ENCODE results near the gene VAPB.

VAPB gene

GRCh38 chr20:58431134-58431533 is 42.1 kb downstream of the VAPB start:
- Histone ChIP-seq H3K4me1 (ENCODE audit: control insufficient read depth, insufficient read depth, low read length) (peaks cover 15% of the 10 kb centered on the region), H3K27me3 (ENCODE audit: control insufficient read depth, insufficient read depth, low read length) (no peaks in the 10 kb centered on the region), H3K9me3 (ENCODE audit: control insufficient read depth, insufficient read depth, low read length) (no peaks in the 10 kb centered on the region), H3K4me3 (ENCODE audit: low read depth, low read length) (no peak overlapping the region), H3K9ac (ENCODE audit: low read depth, low read length) (no peak overlapping the region), H3K36me3 (ENCODE audit: control insufficient read depth, insufficient read depth, low read length) (no peaks in the 10 kb centered on the region)

- no peaks in the 10 kb centered on the region for H3K9me3 ChIP-seq (ENCODE audit: control insufficient read depth, insufficient read depth, low read length)
- H3K4me3 ChIP-seq (ENCODE audit: low read depth, low read length), result no peak overlapping the region
- H3K4me1 ChIP-seq (ENCODE audit: control insufficient read depth, insufficient read depth, low read length), result peaks cover 15% of the 10 kb centered on the region
- no peaks in the 10 kb centered on the region for H3K36me3 ChIP-seq (ENCODE audit: control insufficient read depth, insufficient read depth, low read length)
- H3K9ac ChIP-seq (ENCODE audit: low read depth, low read length), result no peak overlapping the region
- no peaks in the 10 kb centered on the region for H3K27me3 ChIP-seq (ENCODE audit: control insufficient read depth, insufficient read depth, low read length)
These were observed 43.3 kb downstream of the VAPB start for GRCh38 chr20:58432186-58432954.

GRCh38 chr20:58433029-58433647 is 44.1 kb downstream of the VAPB start:
- no peak overlapping the region for H3K9ac ChIP-seq (ENCODE audit: low read depth, low read length)
- no peaks in the 10 kb centered on the region for H3K27me3 ChIP-seq (ENCODE audit: control insufficient read depth, insufficient read depth, low read length)
- no peak overlapping the region for H3K4me3 ChIP-seq (ENCODE audit: low read depth, low read length)
- peaks cover 15% of the 10 kb centered on the region for H3K4me1 ChIP-seq (ENCODE audit: control insufficient read depth, insufficient read depth, low read length)
- no peaks in the 10 kb centered on the region for H3K9me3 ChIP-seq (ENCODE audit: control insufficient read depth, insufficient read depth, low read length)
- H3K36me3 ChIP-seq (ENCODE audit: control insufficient read depth, insufficient read depth, low read length), result no peaks in the 10 kb centered on the region

GRCh38 chr20:58433759-58434158 is 44.7 kb downstream of the VAPB start:
- Histone ChIP-seq H3K4me1 (ENCODE audit: control insufficient read depth, insufficient read depth, low read length) (peaks cover 15% of the 10 kb centered on the region), H3K36me3 (ENCODE audit: control insufficient read depth, insufficient read depth, low read length) (no peaks in the 10 kb centered on the region), H3K4me3 (ENCODE audit: low read depth, low read length) (no peak overlapping the region), H3K27me3 (ENCODE audit: control insufficient read depth, insufficient read depth, low read length) (no peaks in the 10 kb centered on the region), H3K9me3 (ENCODE audit: control insufficient read depth, insufficient read depth, low read length) (no peaks in the 10 kb centered on the region), H3K9ac (ENCODE audit: low read depth, low read length) (no peak overlapping the region)

- H3K9me3 ChIP-seq (ENCODE audit: control insufficient read depth, insufficient read depth, low read length), result no peaks in the 10 kb centered on the region
- no peak overlapping the region for H3K4me3 ChIP-seq (ENCODE audit: low read depth, low read length)
- H3K4me1 ChIP-seq (ENCODE audit: control insufficient read depth, insufficient read depth, low read length), result peaks cover 20% of the 10 kb centered on the region
These were observed 45.3 kb downstream of the VAPB start for GRCh38 chr20:58434326-58434725.

GRCh38 chr20:58435237-58435636 is 46.2 kb downstream of the VAPB start:
- Histone ChIP-seq H3K4me3 (ENCODE audit: low read depth, low read length) (no peak overlapping the region), H3K9me3 (ENCODE audit: control insufficient read depth, insufficient read depth, low read length) (no peaks in the 10 kb centered on the region), H3K4me1 (ENCODE audit: control insufficient read depth, insufficient read depth, low read length) (peaks cover 24% of the 10 kb centered on the region), H3K9ac (ENCODE audit: low read depth, low read length) (no peak overlapping the region), H3K27me3 (ENCODE audit: control insufficient read depth, insufficient read depth, low read length) (no peaks in the 10 kb centered on the region), H3K36me3 (ENCODE audit: control insufficient read depth, insufficient read depth, low read length) (no peaks in the 10 kb centered on the region)

More at GRCh38 chr20:58434326-58434725, 45.3 kb downstream of the VAPB start:
- Histone ChIP-seq H3K36me3 (ENCODE audit: control insufficient read depth, insufficient read depth, low read length) (no peaks in the 10 kb centered on the region), H3K9ac (ENCODE audit: low read depth, low read length) (no peak overlapping the region), H3K27me3 (ENCODE audit: control insufficient read depth, insufficient read depth, low read length) (no peaks in the 10 kb centered on the region)

- no peak overlapping the region for H3K9ac ChIP-seq (ENCODE audit: low read depth, low read length)
- H3K9me3 ChIP-seq (ENCODE audit: control insufficient read depth, insufficient read depth, low read length), result no peaks in the 10 kb centered on the region
- H3K4me3 ChIP-seq (ENCODE audit: low read depth, low read length), result no peak overlapping the region
- no peaks in the 10 kb centered on the region for H3K36me3 ChIP-seq (ENCODE audit: control insufficient read depth, insufficient read depth, low read length)
- peaks cover 30% of the 10 kb centered on the region for H3K4me1 ChIP-seq (ENCODE audit: control insufficient read depth, insufficient read depth, low read length)
- no peaks in the 10 kb centered on the region for H3K27me3 ChIP-seq (ENCODE audit: control insufficient read depth, insufficient read depth, low read length)
These were observed 48.0 kb downstream of the VAPB start for GRCh38 chr20:58436868-58437645.

- no peaks in the 10 kb centered on the region for H3K9me3 ChIP-seq (ENCODE audit: control insufficient read depth, insufficient read depth, low read length)
- no peak overlapping the region for H3K9ac ChIP-seq (ENCODE audit: low read depth, low read length)
- H3K4me3 ChIP-seq (ENCODE audit: low read depth, low read length), result no peak overlapping the region
- peaks cover 24% of the 10 kb centered on the region for H3K4me1 ChIP-seq (ENCODE audit: control insufficient read depth, insufficient read depth, low read length)
- H3K36me3 ChIP-seq (ENCODE audit: control insufficient read depth, insufficient read depth, low read length), result peaks cover 6% of the 10 kb centered on the region
- no peaks in the 10 kb centered on the region for H3K27me3 ChIP-seq (ENCODE audit: control insufficient read depth, insufficient read depth, low read length)
These were observed 50.2 kb downstream of the VAPB start for GRCh38 chr20:58438970-58439808.

- Histone ChIP-seq H3K36me3 (ENCODE audit: control insufficient read depth, insufficient read depth, low read length) (peaks cover 6% of the 10 kb centered on the region), H3K4me3 (ENCODE audit: low read depth, low read length) (no peak overlapping the region), H3K9me3 (ENCODE audit: control insufficient read depth, insufficient read depth, low read length) (no peaks in the 10 kb centered on the region), H3K27me3 (ENCODE audit: control insufficient read depth, insufficient read depth, low read length) (no peaks in the 10 kb centered on the region), H3K9ac (ENCODE audit: low read depth, low read length) (no peak overlapping the region), H3K4me1 (ENCODE audit: control insufficient read depth, insufficient read depth, low read length) (peaks cover 22% of the 10 kb centered on the region)
These were observed 51.2 kb downstream of the VAPB start for GRCh38 chr20:58440021-58440767.

- H3K4me3 ChIP-seq (ENCODE audit: low read depth, low read length), result no peak overlapping the region
- H3K9ac ChIP-seq (ENCODE audit: low read depth, low read length), result no peak overlapping the region
- H3K36me3 ChIP-seq (ENCODE audit: control insufficient read depth, insufficient read depth, low read length), result peaks cover 6% of the 10 kb centered on the region
- no peaks in the 10 kb centered on the region for H3K27me3 ChIP-seq (ENCODE audit: control insufficient read depth, insufficient read depth, low read length)
- peaks cover 16% of the 10 kb centered on the region for H3K4me1 ChIP-seq (ENCODE audit: control insufficient read depth, insufficient read depth, low read length)
- H3K9me3 ChIP-seq (ENCODE audit: control insufficient read depth, insufficient read depth, low read length), result no peaks in the 10 kb centered on the region
These were observed 52.7 kb downstream of the VAPB start for GRCh38 chr20:58441723-58442122.
